Activated naive CD4-positive, alpha-beta T cell treated with anti-CD3 and anti-CD28 coated beads, Interleukin-2, amount 50 U/mL, for 72 hours (primary cell): ENCODE results near the gene CLEC11A. TPM values are rescaled to one million over a fixed set of nuclear protein-coding genes. Genes with fewer than 3 reads are reported as not detected.

Experiments
- ATAC-seq, 2 donors: fragments of 150-1000 bp; cut with Tn5 transposase; 2 replicates each; pipeline ENCODE4 v1.10.0; 2021; ENCODE audit warnings: mild to moderate bottlenecking in 2 of 2, moderate library complexity in 2 of 2
- DNase-seq, 2 donors: peaks; one replicate each; pipeline ENCODE4 v3.0.0; 2021 to 2022; ENCODE audit warnings: low spot score in 2 of 2
- H3K27ac Mint-ChIP-seq, 2 donors: one replicate each; pipeline ENCODE4 v1.8.0; 2022; ENCODE audit warnings: mild to moderate bottlenecking in 2 of 2, mixed read lengths in 2 of 2
- H3K36me3 Mint-ChIP-seq, 2 donors: one replicate each; pipeline ENCODE4 v1.8.0; 2022; ENCODE audit warnings: mixed read lengths in 2 of 2
- H3K9me3 Mint-ChIP-seq, 2 donors: one replicate each; pipeline ENCODE4 v1.8.0; 2022; ENCODE audit warnings: mixed read lengths in 2 of 2
- total RNA-seq, 2 donors: library from RNA; stranded (reverse); gene quantifications; one replicate each; pipeline ENCODE4 v1.2.3, GENCODE V29; 2022

The CLEC11A gene
- total RNA-seq, 2 donors from 2014 or later: 0.55 to 1.6 TPM

DNA sequence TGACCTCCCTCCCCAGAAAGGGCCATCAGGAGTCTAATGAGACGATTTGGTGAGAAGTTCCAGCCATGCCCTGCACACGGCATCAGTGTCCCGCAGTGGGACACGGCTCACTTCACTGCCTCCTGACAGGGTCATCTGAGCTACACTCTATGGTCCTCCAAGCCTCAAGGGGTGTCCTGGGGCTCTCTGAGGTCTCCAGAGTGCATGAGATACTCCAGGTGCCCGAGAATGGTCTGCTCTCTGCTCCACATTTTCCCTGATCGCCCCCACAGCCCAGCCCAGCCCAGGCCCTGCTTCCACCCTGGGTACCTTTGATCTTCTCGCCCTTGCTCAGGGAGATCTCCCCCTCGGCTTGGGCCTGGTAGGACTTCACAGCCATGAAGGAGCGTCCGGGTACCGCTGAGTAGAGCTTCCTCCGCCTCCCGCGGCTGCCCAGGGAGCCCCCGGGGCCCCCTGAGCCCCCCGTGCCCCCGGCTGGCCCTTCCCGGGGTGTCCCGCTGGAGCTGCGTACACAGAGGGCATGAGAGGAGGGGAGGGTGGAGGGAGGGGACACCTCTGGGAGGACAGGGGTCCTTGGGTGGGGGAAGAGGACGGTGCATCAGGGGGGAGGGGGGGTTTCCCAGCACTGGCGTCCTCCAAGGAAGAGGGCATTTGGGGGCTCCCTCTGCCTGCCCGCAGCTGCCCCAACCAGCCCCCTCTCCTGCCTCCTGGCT is 20.9 kb upstream of the CLEC11A start:
- ATAC-seq (no peak), DNase-seq (no peak)
- H3K9me3 Mint-ChIP-seq: no peaks in the 10 kb centered on the region
- H3K27ac Mint-ChIP-seq: no peak overlapping the region
- no peaks in the 10 kb centered on the region for H3K36me3 Mint-ChIP-seq

DNA sequence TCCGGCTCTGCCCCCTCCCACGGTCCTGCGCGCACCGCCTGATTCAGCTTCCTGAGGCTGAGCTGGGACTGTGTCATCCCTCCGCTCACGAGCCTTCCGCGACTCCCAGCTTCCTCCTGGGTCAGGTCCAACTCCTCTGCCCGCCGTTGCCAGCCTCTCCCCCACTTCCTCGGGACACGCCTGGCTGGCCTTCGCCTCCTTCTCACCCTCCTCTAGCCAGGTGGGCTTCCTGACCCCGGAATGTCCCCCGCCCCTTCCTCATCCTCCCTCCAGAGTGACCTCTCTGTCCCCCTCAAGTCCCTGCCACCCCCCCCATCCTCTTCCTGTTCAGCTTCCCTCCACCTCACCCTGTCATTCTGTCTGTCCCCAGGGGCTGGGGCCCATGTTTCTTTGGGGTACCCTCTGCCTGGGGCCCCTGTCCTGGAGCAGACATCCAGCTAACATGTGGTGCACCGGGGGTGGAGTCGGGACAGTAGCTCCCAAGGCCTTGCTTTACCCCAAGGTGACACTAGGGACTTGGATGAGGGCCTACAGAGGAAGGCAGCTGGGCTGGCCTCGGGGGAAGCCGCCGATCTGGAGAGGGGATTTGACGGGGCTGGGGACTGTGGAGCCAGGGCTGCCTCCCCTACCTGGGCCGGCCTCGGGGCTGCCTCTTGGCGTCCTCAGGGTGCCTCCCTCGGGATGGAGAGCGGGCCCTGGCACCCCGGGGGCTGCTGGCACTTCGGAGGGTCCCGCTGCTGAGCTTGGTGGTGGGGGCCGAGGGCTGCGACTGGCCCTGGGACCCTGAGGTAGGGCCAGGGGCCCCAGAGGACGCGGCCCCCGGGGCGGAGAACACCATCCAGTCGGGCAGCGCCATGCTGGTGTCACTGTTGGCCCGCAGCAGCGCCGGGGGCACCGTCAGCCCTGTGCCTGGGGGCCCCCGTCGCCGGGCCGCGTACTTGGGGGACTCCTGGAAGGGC is 20.0 kb upstream of the CLEC11A start:
- H3K27ac Mint-ChIP-seq: no peak overlapping the region
- no peak for ATAC-seq

DNA sequence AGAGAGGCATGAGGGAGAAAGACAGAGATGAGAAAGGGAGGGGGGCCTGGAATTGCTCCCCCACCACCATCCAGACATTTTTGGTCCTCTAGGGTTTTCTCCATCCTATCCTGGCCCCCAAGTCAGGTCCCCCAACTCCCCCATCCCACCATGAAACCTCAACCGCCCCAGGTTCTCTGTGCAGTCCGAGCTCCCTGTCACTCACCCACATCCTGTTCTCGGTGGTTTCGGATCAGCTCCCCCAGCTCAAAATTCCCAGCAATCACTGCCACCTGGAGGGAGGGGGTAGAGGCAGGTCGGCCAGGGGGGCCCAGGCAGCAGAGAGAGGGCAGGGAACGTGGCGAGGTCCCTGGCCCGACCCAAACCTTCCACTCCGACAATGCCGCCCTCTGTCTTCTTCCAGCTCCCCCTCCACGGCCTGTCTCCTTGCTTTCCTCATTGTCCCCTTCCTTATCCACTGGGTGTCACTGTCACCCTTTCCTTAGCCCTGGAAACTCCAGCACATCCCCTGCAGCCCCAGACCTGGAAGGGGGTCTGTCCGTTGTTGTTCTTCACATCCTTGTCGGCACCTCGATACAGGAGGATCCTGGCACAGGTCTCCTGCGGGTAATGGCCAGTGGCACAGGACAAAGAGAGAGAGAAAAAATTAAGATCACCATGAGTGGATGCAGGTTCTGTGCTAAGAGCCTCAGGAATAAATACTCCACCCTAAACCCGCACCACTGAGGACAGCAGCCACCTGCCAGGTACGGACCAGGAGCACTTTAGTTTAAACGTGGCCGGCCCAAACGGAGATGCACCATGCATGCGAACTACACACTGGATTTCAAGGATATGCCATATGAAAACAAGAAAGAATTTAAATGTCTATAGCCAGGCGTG is 19.0 kb upstream of the CLEC11A start:
- Mint-ChIP-seq H3K9me3 (no peaks in the 10 kb centered on the region), H3K27ac (no peak overlapping the region), H3K36me3 (no peaks in the 10 kb centered on the region)
- DNase-seq (no peak), ATAC-seq (no peak)

More for the DNA sequence above, 20.0 kb upstream of the CLEC11A start:
- DNase-seq: no peak
- no peaks in the 10 kb centered on the region for H3K9me3 Mint-ChIP-seq
- no peaks in the 10 kb centered on the region for H3K36me3 Mint-ChIP-seq

DNA sequence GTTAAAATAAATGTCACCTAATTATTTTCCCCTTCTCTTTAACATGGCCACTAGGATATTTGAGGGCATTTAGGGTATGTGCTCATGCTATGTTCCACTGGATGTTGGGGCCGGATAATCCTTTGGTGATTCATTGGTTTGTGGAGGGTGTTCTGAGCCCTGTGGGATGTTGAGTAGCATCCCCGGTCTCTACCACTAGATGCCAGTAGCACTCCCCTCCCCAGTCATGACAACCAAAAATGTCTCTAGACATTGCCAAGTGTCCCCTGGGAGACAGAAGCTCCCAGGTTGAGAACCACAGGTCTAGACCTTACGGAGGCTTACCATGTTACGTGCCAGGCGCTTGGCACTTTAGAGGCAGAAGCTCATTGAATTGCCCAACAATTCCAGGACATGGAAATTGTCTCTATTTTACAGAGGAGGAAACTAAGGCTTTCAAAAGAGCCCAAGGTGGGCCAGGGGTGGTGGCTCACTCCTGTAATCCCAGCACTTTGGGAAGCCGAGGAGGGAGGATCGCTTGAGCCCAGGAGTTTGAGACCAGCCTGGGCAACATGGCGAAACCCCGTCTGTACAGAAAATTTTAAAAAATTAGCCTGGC is 17.6 kb upstream of the CLEC11A start:
- H3K27ac Mint-ChIP-seq: no peak overlapping the region
- no peaks in the 10 kb centered on the region for H3K9me3 Mint-ChIP-seq
- DNase-seq (peak in 1 of 2 donors; percentile 29), ATAC-seq (peak; percentile 59 to 84)
- no peaks in the 10 kb centered on the region for H3K36me3 Mint-ChIP-seq

DNA sequence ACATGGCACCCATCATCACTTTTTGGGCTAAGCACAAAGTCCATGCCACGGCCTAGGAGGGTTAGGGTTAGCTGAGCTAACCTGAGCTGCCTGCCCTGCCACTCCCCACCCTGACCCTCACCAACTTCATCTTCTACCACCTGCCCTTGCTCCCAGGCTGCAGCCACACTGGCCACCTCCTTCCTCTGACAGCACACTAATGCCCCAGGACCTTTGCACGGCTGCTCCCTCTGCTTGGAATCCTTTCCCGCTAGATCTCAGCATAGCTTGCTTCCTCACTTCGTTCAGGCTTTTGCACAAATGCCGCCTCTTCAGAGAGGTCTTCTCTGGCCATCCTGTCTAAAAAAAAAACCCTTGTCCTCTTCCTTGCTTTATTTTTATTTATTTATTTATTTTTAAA is 16.8 kb upstream of the CLEC11A start:
- DNase-seq (no peak), ATAC-seq (no peak)
- H3K36me3 Mint-ChIP-seq: no peaks in the 10 kb centered on the region
- no peak overlapping the region for H3K27ac Mint-ChIP-seq
- no peaks in the 10 kb centered on the region for H3K9me3 Mint-ChIP-seq

DNA sequence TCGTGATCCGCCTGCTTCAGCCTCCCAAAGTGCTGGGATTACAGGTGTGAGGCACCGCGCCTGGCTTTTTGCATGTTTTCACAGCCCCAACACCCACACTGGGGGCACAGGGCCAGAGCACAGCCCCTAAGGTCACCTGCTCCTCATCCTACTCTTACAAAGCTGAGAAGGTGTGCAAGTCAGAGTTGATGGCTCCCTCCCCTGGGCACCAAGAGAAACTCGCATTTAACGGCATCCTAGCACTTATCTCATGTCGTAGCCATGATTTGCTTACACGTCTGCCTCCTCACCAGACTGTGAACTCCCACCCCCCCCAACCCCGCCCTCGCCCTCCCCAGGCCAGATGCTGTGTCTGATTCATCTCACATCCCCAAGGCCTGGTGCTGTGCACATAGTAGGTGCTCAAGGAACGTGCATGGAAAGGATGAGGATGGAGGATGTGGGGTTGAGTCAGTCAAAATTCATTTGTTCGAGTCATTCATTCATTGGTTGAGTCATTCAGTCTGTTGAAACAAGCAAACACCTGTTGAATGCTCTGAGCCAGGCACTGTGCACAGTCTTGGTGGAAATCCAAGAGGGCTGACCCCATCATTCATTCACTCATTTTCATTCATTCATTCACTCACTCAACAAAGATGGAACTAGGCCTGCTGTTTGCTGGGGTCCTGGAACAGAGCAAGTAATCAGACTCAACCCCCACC is 14.8 kb upstream of the CLEC11A start:
- no peaks in the 10 kb centered on the region for H3K36me3 Mint-ChIP-seq
- H3K9me3 Mint-ChIP-seq: no peaks in the 10 kb centered on the region
- DNase-seq: no peak
- ATAC-seq: peak in 1 of 2 donors; percentile 69
- H3K27ac Mint-ChIP-seq: peak overlapping the region in 1 of 2 donors; percentile 50

DNA sequence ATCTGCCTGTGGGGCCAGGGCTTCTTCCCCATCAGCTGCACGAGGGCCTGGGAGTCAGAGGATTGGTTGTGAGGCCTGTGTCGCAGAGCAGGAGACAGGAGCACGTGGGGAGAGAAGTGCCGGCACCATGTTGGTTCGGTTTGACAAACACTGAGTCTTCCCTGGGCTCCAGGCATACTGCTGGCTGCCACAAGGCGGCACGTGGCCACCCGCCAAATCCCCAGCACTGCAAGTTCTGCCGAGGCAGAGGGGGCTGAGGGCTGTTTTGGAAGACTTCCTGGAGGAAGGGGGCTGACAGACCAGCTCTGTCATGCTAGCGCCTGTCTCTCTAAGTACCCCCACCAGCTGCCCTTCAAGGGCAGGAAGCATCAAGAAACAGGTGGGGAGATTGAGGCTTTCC is 13.1 kb upstream of the CLEC11A start:
- H3K27ac Mint-ChIP-seq: no peak overlapping the region
- ATAC-seq: no peak
- H3K9me3 Mint-ChIP-seq: no peaks in the 10 kb centered on the region
- no peak for DNase-seq
- no peaks in the 10 kb centered on the region for H3K36me3 Mint-ChIP-seq

DNA sequence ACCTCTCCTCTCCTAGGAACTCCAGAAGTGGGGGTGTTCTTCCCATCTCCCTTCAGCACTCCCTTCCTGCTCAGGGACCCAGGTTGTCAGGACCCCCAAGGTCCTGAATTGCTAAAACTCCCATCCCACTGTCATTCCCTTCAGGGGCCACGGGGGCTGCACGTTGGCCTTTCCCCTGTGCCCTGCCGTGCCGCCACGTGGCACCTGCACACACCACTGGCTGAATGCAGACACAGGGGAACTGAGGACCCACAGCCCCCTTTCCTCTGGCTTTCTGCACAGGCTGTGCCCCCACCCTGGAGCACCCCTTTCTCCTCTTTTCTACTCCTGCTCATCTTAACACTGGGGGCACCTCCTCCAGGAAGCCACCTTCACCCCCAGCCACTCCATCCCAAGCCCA is 12.6 kb upstream of the CLEC11A start:
- Mint-ChIP-seq H3K9me3 (no peaks in the 10 kb centered on the region), H3K27ac (no peak overlapping the region), H3K36me3 (no peaks in the 10 kb centered on the region)
- ATAC-seq (no peak), DNase-seq (no peak)

DNA sequence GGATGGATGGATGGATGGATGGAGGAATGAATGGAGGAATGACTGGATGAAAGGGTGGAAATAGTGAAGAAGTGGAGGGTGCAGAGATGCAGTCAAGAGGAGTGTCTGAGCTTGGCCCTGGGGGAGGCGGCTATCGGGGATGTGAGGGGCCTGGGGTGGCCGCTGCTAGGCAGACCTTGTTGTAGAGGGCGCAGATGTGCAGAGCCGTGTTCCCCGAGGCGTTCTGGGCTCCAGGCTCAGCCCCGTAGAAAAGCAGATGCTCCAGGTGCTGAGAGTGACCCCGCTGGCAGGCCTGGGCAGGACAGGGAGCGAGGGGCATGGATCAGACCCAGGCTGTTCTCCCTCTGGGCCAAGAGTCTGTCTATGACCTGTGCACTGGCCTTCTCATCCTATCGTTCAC is 12.0 kb upstream of the CLEC11A start:
- Mint-ChIP-seq H3K27ac (no peak overlapping the region), H3K9me3 (no peaks in the 10 kb centered on the region), H3K36me3 (no peaks in the 10 kb centered on the region)
- DNase-seq: no peak
- ATAC-seq: no peak

DNA sequence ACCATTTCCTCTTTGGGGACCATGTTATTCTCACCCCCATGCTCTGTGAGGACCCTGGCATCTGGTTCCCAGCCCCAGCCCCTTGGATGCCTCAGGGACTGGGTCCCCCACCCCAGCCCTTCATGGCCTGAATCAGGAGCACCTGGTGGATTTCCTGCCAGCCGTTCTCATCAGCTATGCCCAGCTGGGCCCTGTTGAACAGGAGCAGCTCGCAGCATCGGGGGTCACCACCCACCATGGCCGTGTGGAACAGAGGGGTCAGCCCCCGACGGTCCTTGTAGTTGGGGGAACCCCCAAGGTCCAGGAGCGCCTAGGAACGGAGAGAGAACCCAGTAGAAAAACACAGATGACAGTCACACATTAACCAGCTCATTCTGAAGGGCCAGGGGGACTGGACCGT is 11.4 kb upstream of the CLEC11A start:
- Mint-ChIP-seq H3K36me3 (no peaks in the 10 kb centered on the region), H3K27ac (no peak overlapping the region), H3K9me3 (no peaks in the 10 kb centered on the region)
- ATAC-seq (no peak), DNase-seq (no peak)

DNA sequence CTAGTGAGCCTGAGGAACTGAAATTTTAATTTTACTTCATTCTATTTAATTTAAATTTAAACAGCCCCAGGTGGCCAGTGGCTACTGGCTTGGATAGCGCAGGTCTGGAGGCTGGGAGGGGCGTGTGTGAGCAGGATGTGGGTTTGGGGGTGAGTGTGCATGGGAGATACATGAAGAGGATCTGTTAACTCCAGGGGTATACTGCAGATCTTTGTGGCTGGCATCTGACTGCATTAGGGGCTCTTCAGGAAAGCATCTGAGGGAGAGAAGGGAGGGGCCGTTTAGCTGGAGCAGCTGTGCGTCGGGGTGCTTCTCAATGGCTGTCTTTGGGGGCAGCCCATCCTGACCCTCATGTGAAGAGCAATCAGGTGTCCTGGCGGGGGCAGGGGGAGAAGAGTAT is 10.3 kb upstream of the CLEC11A start:
- DNase-seq (no peak), ATAC-seq (no peak)
- Mint-ChIP-seq H3K27ac (no peak overlapping the region), H3K9me3 (no peaks in the 10 kb centered on the region), H3K36me3 (no peaks in the 10 kb centered on the region)

DNA sequence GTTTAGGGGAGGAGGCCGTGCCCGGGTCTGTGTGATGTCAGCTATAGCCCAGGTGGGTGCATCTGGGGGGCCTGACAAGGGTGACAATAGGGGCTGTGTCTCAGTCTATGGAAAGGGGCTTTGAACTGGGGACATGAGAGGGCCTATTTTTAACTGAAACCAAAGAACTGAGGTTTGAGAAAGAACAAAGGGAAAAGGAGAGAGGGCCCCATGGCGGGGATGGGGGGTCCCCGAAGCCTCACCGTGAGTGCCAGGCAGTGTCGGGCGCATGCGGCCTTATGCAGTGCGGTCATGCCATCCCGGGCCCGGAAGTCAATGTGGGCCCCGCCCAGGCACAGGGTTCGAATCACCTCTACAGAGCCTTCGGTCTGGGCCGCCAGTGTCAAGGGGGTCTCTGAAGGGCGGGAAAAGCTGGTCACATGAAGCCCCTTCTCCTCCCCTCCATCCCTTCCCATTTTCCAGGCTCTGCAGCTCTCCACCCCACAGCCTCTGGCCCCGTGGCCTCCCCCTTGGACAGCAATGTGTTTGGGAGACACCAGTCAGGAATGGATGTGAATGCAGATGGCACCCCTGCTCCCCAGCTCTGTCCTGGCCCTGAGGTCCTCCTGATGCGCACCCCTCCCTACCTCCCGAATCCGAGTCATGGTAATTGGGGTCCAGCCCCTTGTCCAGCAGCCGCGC is 9.5 kb upstream of the CLEC11A start:
- no peak overlapping the region for H3K27ac Mint-ChIP-seq
- DNase-seq (no peak), ATAC-seq (no peak)
- no peaks in the 10 kb centered on the region for H3K36me3 Mint-ChIP-seq
- no peaks in the 10 kb centered on the region for H3K9me3 Mint-ChIP-seq

DNA sequence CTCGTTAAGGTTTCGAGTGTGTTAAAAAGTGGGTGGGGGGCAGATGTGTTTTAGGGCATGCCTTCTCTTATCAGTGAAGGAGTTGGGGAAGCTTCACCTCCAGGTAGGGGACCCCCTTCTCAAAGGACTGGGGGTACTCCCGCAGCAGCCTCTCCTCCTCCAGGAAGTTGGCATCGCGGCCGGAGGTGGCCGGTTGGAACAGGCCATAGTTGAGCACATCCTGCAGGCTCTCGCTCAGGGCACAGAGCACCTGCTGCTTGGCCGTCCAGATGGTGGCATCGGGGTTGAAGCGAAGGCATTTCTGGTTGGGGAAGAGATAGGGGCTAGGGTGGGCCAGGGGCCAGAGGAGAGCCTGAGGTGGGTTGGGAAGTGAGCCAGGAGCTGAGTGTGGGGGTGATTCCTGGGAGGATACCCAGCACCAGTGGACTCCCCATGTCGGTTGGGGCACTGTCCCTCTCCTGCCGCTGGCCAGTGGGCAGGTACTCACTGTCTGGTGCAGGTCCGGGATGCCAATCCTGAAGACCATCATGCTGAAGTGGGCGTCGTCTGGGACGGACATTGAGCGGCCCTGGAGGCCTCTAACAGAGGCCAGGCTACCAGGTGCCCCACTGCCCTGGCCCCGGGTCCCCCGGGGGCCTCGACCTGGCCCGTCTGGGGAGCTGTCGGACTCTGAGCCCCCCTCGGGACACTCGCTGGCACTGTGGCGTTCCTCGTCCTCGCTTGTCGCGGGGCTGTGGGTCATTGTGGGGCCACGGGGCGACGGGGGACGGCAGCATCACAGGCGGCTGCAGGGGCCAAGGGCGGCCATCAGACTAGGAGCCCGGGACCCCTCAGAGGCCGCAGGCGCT is 6.8 kb upstream of the CLEC11A start:
- H3K36me3 Mint-ChIP-seq: no peaks in the 10 kb centered on the region
- no peak for ATAC-seq

DNA sequence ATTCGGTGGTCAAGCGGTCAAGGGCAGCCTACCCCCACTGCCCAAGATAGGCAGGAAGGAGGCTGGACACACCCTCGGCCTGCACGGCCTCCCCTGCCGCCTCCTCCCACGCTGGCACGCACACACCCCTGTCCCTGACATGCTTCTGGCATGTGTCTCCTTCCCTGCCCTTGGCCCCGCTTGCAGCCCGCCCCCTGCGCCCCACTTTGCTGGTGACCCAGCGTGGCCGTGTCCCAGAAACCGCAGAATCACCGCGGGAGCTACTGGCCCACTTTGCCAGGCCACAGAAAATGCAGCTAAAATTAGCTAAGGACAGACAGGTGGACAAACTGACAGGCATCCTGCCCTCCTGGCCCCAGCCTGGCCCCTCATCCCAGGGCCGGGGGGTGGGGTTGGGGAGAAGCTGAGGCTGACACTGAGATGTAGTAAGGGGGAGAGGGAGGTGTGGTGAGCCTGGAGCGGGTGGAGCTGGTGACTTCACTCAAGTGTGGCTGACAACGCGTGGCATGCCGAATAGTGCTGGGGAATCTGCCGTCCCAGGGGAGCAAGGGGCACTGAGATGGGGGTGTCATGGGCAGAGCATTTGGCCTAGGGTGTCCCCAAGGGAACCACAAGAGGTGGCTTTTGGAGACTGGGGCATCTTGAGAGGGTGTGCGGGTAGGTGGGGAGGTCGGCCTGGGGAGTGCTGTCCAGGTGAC is 6.0 kb upstream of the CLEC11A start:
- Mint-ChIP-seq H3K27ac (no peak overlapping the region), H3K36me3 (no peaks in the 10 kb centered on the region), H3K9me3 (no peaks in the 10 kb centered on the region)
- DNase-seq (no peak), ATAC-seq (no peak)

More for the DNA sequence above, 6.8 kb upstream of the CLEC11A start:
- H3K9me3 Mint-ChIP-seq: no peaks in the 10 kb centered on the region
- DNase-seq: no peak
- H3K27ac Mint-ChIP-seq: no peak overlapping the region
